ENCODE results near the gene MMEL1.

MMEL1 gene

DNA sequence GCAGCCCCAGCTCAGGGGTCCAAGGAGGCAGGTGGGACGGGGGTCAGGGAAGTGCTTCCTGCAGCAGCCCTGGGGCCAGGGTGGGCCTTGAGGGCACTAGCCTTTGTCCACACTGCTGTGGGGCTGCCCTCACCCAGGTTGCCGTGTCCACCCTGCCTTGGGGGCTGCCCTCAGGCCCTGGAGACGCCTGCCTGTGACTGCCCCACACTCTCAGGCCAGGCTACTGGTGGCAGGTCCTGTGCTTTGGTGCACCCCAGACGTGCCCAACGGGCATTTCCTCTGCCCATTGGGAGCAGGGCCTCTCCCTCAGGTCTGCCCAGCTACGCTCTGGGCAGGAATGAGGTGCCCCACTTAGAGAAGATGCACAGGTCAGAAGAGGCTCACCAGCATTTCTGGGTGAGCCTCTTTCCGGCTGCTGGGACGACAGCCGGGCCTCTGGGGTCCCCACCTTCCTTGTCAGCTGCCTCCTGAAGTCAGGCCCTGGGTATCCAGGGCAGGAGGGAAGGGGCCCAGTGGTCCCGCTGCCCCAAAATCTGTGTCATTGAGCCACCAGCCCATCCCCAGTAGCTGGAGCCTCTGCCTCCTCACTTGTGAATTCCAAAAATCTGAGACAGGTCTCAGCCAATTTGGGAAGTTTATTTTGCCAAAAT lies 2.7 kb upstream of the MMEL1 start:
- in situ Hi-C loops (cut with HindIII; ENCODE audit: low pct_ligation_motif_present, low sequenced_read_pairs): no loop called here
- Histone ChIP-seq H3K27me3 (replicated peaks) (no peaks in the 10 kb centered on the region), H3K36me3 (replicated peaks) (no peaks in the 10 kb centered on the region), H3K4me3 (ENCODE audit: low read depth, low read length) (no peak overlapping the region), H3K27ac (no peak overlapping the region)
- no peak for DNase-seq
- TF ChIP-seq, protein P1, sequence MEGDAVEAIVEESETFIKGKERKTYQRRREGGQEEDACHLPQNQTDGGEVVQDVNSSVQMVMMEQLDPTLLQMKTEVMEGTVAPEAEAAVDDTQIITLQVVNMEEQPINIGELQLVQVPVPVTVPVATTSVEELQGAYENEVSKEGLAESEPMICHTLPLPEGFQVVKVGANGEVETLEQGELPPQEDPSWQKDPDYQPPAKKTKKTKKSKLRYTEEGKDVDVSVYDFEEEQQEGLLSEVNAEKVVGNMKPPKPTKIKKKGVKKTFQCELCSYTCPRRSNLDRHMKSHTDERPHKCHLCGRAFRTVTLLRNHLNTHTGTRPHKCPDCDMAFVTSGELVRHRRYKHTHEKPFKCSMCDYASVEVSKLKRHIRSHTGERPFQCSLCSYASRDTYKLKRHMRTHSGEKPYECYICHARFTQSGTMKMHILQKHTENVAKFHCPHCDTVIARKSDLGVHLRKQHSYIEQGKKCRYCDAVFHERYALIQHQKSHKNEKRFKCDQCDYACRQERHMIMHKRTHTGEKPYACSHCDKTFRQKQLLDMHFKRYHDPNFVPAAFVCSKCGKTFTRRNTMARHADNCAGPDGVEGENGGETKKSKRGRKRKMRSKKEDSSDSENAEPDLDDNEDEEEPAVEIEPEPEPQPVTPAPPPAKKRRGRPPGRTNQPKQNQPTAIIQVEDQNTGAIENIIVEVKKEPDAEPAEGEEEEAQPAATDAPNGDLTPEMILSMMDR (IDR thresholded peaks at IDR 0.05; ENCODE audit: low read depth, low read length, missing control alignments): no peak

DNA sequence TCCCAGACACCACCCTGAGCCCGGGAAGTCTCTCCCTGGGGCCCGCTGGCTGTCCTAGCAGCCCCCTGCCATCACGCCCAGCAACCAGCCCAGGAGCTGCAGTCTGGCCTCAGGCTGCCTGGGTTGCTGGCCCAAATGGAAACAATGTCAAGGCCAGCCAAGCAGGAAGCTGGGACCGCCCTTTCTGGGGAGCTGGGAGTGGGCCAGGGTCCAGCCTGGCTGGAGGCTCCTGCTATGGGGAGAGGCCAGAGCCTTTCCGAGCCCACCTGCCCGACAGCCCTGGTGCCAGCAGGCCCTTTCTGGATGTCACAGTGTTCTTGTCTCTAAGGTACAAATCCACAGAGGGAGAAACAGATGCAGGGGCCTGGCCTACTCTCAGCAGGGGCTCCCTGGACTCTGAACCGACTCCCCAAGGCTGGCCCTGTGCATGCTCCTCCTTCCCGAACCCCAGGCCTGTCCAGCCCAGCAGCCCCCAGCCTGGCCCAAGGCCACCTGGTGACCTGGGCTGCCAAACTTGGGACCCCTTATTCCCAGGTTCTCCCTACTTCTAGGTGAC lies 1.2 kb upstream of the MMEL1 start:
- TF ChIP-seq, protein P1 (IDR thresholded peaks at IDR 0.05; ENCODE audit: low read depth, low read length, missing control alignments): no peak
- peaks cover 9% of the 10 kb centered on the region for H3K27me3 ChIP-seq (replicated peaks)
- DNase-seq: no peak
- in situ Hi-C loops (cut with HindIII; ENCODE audit: low pct_ligation_motif_present, low sequenced_read_pairs): no loop called here
- H3K27ac ChIP-seq: no peak overlapping the region
- no peaks in the 10 kb centered on the region for H3K36me3 ChIP-seq (replicated peaks)
- H3K4me3 ChIP-seq (ENCODE audit: low read depth, low read length): no peak overlapping the region

DNA sequence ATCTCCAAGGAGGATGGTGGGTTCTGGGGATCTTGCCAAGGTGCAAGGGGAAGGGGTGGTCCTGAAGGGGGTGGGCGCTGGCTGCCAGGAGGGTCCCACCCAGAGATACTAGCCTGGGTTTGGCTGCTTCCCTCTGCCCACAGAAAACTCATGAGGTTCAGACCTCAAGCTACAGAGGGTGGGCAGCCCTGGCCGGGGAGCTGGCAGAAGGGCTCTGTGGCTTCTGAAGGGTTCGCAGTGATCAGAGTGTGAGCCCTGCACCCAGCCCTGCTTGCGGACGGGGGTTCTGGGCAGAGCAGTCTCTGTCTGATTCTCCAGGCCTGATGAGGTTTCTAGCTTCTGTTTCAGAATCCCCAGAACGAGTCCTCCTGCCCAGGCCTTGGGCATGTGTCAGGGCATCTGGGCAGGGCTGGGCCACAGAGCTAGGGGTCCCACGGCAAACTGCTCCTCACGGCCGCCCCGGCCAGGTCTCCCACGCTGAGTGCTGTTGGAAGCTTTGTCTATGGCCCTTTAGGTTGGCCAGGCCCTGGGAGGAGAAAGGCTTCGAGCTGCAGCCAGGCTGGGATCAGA lies 635 bp upstream of the MMEL1 start:
- Histone ChIP-seq H3K27ac (no peak overlapping the region), H3K4me3 (ENCODE audit: low read depth, low read length) (no peak overlapping the region), H3K36me3 (replicated peaks) (no peaks in the 10 kb centered on the region), H3K27me3 (replicated peaks) (peaks cover 10% of the 10 kb centered on the region)
- DNase-seq: no peak
- TF ChIP-seq, protein P1 (IDR thresholded peaks at IDR 0.05; ENCODE audit: low read depth, low read length, missing control alignments): no peak
- in situ Hi-C loops (cut with HindIII; ENCODE audit: low pct_ligation_motif_present, low sequenced_read_pairs): no loop called here

DNA sequence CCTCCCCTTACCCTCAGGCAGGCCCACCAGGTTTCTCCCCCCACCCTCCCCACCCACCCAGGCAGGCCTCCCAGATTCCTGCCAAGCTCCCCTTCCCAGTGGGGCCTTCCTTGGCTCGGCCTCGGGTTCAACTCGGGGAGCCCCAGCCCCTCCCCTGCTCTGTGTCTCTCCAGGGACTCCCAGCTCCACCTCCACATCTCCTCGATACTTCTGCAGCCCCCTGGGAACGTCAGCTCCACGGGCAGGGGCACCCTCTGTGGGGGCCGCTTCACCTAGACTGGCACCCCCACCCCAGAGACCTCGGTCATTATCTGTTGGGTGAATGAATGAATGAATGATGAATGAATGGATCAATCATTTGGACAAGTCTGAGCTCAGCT lies 775 bp downstream of the MMEL1 start:
- Histone ChIP-seq H3K27ac (no peak overlapping the region), H3K36me3 (replicated peaks) (no peaks in the 10 kb centered on the region), H3K4me3 (ENCODE audit: low read depth, low read length) (no peak overlapping the region), H3K27me3 (replicated peaks) (peaks cover 22% of the 10 kb centered on the region)
- TF ChIP-seq, protein P1 (IDR thresholded peaks at IDR 0.05; ENCODE audit: low read depth, low read length, missing control alignments): no peak
- DNase-seq: no peak
- in situ Hi-C loops (cut with HindIII; ENCODE audit: low pct_ligation_motif_present, low sequenced_read_pairs): no loop called here

DNA sequence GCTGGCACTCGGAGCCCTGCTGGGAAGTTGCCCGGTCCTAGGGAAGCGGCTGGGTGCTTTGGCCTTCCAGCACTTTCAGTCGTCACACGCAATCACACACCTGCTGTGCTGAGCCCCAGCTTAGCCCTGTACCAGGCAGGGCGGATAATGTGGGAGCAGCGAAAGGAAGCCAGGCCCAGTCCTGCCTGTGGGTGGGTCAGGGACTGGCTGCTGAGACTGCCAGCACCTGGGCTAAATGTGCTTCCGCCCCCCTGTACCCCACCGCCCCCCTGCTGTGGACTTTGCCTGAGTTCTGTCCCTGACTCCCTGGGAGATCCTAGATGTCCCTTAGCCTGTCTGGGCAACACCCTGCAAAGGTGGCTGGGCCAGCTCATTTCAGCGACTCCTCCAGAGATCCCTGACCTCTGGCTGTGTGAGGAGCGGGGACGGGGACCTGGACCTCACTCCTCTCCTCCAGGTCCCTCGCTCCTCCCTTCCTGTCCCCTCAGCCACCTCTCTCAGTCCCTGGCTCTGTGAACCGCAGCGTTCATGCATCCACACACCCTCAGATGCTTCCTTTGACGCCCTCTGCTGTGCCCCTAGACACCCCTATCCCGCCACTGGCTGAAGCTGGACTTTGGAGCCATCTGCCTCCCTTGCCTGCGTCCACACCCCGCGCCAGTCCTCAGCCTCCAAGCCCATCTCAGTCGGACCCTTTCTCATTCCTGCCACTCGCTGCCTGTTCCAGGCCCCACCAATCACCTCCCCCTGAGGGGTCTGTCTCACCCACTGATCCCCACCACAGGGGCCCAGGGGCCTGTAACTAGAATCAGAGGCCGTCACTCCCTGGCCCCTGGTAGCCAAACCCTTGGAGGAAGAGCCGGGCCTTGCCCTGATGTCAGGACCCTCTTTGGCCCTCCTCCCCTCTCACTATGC lies 1.4 kb downstream of the MMEL1 start:
- in situ Hi-C loops (cut with HindIII; ENCODE audit: low pct_ligation_motif_present, low sequenced_read_pairs): no loop called here
- TF ChIP-seq, protein P1 (IDR thresholded peaks at IDR 0.05; ENCODE audit: low read depth, low read length, missing control alignments): no peak
- no peak overlapping the region for H3K4me3 ChIP-seq (ENCODE audit: low read depth, low read length)
- H3K27ac ChIP-seq: no peak overlapping the region
- H3K36me3 ChIP-seq (replicated peaks): no peaks in the 10 kb centered on the region
- DNase-seq: no peak
- peaks cover 26% of the 10 kb centered on the region for H3K27me3 ChIP-seq (replicated peaks)

Data from brain microvascular endothelial cell (primary cell).